Upper lobe of left lung (tissue), 4 donors: Measurements from ENCODE around the gene LMCD1.

Experiments
- EP300 ChIP-seq, 4 donors: sonication (generic); formaldehyde crosslinking; IDR thresholded peaks; one replicate each; pipeline ENCODE4 v1.5.1; 2017; ENCODE audit warnings: antibody characterized with exemption in 4 of 4, control low read depth in 2 of 4
- POLR2AphosphoS5 ChIP-seq, 2 donors: sonication (generic); formaldehyde crosslinking; IDR thresholded peaks; one replicate each; pipeline ENCODE4 v1.5.1; 2017; ENCODE audit warnings: antibody characterized with exemption in 2 of 2
- TF ChIP-seq, protein P1 (sequence below), 6 experiments: fragments of 450-650 bp in 4 of 6; fragments of 200-600 bp in 2 of 6; sonication (generic) in 2 of 6; IDR thresholded peaks; one replicate each; pipeline ENCODE4 v1.5.1; 2016 to 2019; ENCODE audit warnings: antibody characterized with exemption in 6 of 6

DNA sequence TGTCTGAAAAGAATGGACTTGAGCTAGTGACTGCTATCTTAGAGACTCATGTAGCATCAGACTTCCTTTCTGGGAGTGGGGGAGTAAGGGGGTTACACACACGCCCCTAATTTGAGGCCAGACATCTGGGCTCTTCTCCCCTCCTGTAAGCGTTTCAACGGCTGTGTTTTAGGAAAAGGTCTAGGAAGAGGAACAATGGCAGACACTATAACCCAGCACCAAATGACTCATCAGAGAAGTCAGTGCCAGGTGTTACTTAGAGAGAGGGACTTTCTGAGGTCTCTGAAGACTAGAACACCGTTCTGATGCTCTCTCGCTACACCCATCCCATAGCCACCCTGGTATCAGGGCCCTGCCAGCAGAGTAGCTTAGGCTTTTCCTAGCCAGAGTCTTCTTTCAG is 77.5 kb downstream of the LMCD1 start:
- TF ChIP-seq, protein P1, sequence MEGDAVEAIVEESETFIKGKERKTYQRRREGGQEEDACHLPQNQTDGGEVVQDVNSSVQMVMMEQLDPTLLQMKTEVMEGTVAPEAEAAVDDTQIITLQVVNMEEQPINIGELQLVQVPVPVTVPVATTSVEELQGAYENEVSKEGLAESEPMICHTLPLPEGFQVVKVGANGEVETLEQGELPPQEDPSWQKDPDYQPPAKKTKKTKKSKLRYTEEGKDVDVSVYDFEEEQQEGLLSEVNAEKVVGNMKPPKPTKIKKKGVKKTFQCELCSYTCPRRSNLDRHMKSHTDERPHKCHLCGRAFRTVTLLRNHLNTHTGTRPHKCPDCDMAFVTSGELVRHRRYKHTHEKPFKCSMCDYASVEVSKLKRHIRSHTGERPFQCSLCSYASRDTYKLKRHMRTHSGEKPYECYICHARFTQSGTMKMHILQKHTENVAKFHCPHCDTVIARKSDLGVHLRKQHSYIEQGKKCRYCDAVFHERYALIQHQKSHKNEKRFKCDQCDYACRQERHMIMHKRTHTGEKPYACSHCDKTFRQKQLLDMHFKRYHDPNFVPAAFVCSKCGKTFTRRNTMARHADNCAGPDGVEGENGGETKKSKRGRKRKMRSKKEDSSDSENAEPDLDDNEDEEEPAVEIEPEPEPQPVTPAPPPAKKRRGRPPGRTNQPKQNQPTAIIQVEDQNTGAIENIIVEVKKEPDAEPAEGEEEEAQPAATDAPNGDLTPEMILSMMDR (IDR thresholded peaks at IDR 0.05), result no peak
- TF ChIP-seq POLR2AphosphoS5 (IDR thresholded peaks at IDR 0.05) (no peak), EP300 (IDR thresholded peaks at IDR 0.05) (no peak)
